Activated T-helper 2 cell treated with anti-CD3 and anti-CD28 coated beads, Interferon-gamma antibody, Interleukin-2, Interleukin-4, amounts not matched to agents 10 μg/mL and 5 μg/mL and 100 μg/mL, durations not matched to agents 14 hours and 24 hours and 36 hours (primary cell): ENCODE data around the gene METAP2. TPM values are rescaled to one million over a fixed set of nuclear protein-coding genes. Genes with fewer than 3 reads are reported as not detected.
"Not testable (repeated sequence)": the region's sequence is repeated elsewhere in the genome, so short reads cannot be mapped to it uniquely, and the experiment has no call there.

ENCODE experiments used
- DNase-seq: peaks from one replicate; pipeline ENCODE4 v3.0.0; 2021; ENCODE audit warnings: low spot score
- H3K27ac Mint-ChIP-seq: one replicate; pipeline ENCODE4 v1.8.0; 2021; ENCODE audit warnings: mixed read lengths
- H3K27me3 Mint-ChIP-seq: one replicate; pipeline ENCODE4 v1.8.0; 2021; ENCODE audit warnings: low read depth, mixed read lengths
- H3K36me3 Mint-ChIP-seq: one replicate; pipeline ENCODE4 v1.8.0; 2021; ENCODE audit warnings: low read depth, mixed read lengths
- H3K4me1 Mint-ChIP-seq: one replicate; pipeline ENCODE4 v1.8.0; 2021; ENCODE audit warnings: low read depth, mixed read lengths
- H3K4me3 Mint-ChIP-seq: one replicate; pipeline ENCODE4 v1.8.0; 2021; ENCODE audit warnings: low read depth, mild to moderate bottlenecking, moderate library complexity, mixed read lengths
- H3K9me3 Mint-ChIP-seq: one replicate; pipeline ENCODE4 v1.8.0; 2021; ENCODE audit warnings: mixed read lengths
- intact Hi-C: fragments of 100-400 bp; cut with micrococcal nuclease; formaldehyde crosslinking; loops from one replicate; pipeline ENCODE4 v1.15.1; 2023
- total RNA-seq: library from RNA; stranded (reverse); gene quantifications from 2 replicates; pipeline ENCODE4 v1.2.3, GENCODE V29; 2022

Gene METAP2
- total RNA-seq, result 111 and 113 TPM in 2 replicates

DNA sequence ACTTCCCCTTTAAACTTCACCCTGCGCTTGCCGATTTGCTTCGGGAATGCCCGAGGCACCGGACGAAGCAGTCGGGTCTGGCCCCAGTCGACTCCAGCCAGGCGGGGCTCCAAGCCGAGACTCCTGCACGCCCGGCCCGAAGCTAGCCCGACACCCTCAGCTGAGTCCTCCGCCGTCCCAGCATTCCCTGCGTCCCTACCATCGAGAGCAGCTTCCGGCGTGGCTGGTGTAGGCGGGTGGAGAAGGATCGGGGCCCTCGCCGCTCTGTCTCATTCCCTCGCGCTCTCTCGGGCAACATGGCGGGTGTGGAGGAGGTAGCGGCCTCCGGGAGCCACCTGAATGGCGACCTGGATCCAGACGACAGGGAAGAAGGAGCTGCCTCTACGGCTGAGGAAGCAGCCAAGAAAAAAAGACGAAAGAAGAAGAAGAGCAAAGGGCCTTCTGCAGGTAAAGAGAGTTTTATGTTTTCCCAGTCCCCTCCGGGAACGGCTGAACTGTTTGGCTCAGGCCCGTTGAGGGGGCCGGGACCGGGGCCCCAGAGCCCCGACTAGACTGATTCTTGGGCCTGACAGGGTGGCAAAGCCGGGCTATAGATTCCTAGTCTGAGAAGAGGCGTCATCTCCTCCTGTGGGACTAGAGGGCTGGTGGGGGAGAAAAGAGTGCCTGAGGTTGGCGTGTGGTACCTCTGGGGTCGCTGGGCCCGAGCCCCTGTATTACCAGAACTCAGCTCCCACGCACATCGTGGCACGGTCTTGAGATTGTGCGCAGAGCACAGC lies at the start of gene METAP2:
Gene METAP2, plus strand, starts transcription at position 269 of the 776 bp plus-strand sequence. Its CDS starts 28 bp downstream, at position 297.
- no peaks in the 10 kb centered on the region for H3K27me3 Mint-ChIP-seq
- no peaks in the 10 kb centered on the region for H3K9me3 Mint-ChIP-seq
- peaks cover 29% of the 10 kb centered on the region for H3K4me1 Mint-ChIP-seq
- H3K4me3 Mint-ChIP-seq, result peak within 1 kb of the TSS; percentile 100
- intact Hi-C loops, result loop anchor here (1.0 to 10.0 kb wide), 5 partner anchors 73 to 1431 kb away; partner anchors contain the start of genes FGD6, NEDD1, NR2C1 and VEZT
- H3K27ac Mint-ChIP-seq, result peak within 1 kb of the TSS; percentile 99
- peaks cover 49% of the 10 kb centered on the region for H3K36me3 Mint-ChIP-seq
- DNase-seq, result peak; percentile 87

DNA sequence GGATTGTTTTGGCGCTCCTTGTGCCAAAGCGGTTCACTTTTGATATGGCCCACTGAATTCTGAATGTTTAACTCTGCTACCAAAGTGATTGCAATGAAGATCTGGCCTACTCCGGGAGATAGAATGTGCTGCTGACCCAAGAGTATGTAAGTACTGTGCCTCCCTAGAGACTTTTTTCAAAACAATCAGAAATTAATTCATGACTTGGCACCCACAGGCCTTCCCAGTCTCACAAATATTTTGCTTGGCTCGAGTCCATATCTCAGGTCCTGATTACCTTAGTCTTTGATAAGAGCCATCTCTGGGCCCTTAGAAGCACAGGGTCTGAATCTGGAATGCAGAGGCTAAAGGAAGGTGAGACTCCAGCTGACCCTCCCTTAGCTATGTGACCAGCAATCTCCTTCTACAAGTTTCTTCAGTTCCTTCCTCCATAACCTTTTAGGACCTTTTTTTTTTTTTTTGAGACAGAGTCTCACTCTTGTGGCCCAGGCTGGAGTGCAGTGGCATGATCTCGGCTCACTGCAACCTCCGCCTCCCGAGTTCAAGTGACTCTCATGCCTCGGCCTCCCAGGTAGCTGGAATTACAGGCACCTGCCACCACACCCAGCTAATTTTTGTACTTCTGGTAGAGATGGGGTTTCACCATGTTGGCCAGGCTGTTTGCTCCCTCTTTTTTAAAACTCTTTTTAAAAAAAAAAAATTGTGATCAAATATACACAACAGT lies 49.5 kb upstream of the METAP2 start:
- no peaks in the 10 kb centered on the region for H3K36me3 Mint-ChIP-seq
- H3K27ac Mint-ChIP-seq, result no peak overlapping the region

GRCh38 chr12:95429172-95429510 lies 44.8 kb upstream of the METAP2 start:
- intact Hi-C loops, result no loop called here
- Mint-ChIP-seq H3K36me3 (no peaks in the 10 kb centered on the region), H3K27ac (no peak overlapping the region), H3K4me3 (no peak overlapping the region), H3K27me3 (peaks cover 2% of the 10 kb centered on the region), H3K9me3 (no peaks in the 10 kb centered on the region), H3K4me1 (peaks cover 6% of the 10 kb centered on the region)
- DNase-seq, result no peak

More for the DNA sequence above, 49.5 kb upstream of the METAP2 start:
- intact Hi-C loops, result no loop called here
- Mint-ChIP-seq H3K27me3 (no peaks in the 10 kb centered on the region), H3K4me1 (peaks cover 6% of the 10 kb centered on the region), H3K4me3 (no peak overlapping the region), H3K9me3 (no peaks in the 10 kb centered on the region)
- no peak for DNase-seq

DNA sequence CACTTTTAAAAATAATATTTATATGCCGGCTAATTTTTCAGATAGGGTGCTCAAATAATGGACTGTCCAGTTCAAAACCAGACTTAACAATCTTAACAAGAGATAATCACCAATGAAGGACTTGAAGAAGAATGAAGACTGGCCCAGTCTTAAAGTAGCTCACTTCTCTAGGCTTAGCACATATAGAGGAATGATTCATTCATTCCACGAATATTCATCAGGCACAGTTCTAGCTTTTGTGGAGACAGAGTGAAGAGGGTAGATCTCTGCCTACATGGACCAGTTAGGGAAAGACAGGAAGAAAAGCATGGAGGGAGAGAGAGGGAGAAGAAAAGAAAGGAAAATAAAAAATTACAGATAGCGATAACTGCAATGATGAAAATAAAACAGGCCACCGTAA lies 42.8 kb upstream of the METAP2 start:
- Mint-ChIP-seq H3K27me3 (peaks cover 2% of the 10 kb centered on the region), H3K4me3 (no peak overlapping the region), H3K36me3 (no peaks in the 10 kb centered on the region), H3K9me3 (no peaks in the 10 kb centered on the region), H3K27ac (no peak overlapping the region), H3K4me1 (peaks cover 6% of the 10 kb centered on the region)
- intact Hi-C loops, result no loop called here
- DNase-seq, result no peak

DNA sequence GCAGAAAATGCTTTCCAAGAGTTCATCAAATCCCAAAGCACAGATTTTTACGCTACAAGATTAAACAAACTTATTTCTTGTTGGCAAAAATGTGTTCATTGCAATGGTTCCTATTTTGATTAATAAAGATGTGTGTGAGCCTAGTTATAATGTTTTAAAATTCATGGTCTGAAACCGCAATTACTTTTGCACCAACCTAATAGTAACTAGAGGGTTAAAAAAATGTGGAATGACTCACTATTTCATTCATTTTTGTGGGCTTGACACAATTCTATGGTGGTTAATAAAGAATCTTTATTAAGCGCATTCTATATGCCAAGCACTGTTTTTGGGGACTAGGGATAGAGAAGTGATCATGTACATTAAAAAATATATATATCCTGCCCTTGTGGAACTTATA lies 38.6 kb upstream of the METAP2 start:
- Mint-ChIP-seq H3K9me3 (no peaks in the 10 kb centered on the region), H3K27ac (no peak overlapping the region), H3K4me1 (no peaks in the 10 kb centered on the region), H3K4me3 (no peak overlapping the region), H3K36me3 (no peaks in the 10 kb centered on the region), H3K27me3 (peaks cover 6% of the 10 kb centered on the region)
- no peak for DNase-seq
- intact Hi-C loops, result no loop called here

- H3K27me3 Mint-ChIP-seq, result peaks cover 4% of the 10 kb centered on the region
- no peak overlapping the region for H3K4me3 Mint-ChIP-seq
- intact Hi-C loops, result no loop called here
- no peaks in the 10 kb centered on the region for H3K36me3 Mint-ChIP-seq
- no peaks in the 10 kb centered on the region for H3K4me1 Mint-ChIP-seq
- no peak for DNase-seq
- no peaks in the 10 kb centered on the region for H3K9me3 Mint-ChIP-seq
- H3K27ac Mint-ChIP-seq, result no peak overlapping the region
Observed at GRCh38 chr12:95437565-95437964, 36.4 kb upstream of the METAP2 start.

DNA sequence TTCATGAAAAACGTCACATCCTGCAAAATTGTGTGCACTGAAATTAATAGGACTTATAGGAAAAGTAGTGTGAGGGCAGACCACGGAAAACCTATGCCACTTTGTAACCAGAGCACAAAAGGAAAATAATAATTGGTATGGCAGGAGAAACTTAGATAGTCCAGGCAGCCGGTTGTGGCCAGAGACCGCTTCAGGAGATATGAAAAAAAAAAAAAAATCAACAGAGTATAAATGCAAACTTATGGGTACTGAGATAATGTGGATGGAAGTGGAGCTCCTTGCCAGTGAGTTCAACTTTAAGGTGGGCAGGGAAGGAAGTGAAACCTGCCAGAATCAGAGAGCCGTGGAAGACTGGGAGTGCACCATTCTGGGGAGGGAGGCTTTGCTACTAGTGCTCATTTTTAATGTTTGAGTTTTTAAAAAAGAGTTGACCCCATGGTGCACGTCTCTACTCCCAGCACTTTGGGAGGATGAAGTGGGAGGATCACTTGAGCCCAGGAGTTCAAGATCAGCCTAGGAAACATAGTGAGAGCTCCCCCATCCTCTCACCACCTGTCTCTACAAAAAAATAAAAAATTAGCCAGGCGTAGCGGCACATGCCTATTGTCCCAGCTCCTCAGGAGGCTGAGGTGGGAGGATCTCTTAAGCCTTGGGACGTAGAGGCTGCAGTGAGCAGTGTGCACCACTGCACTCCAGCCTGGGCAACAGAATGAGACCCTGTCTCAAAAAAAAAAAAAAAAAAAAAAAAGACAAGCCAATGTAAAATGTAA lies 34.3 kb upstream of the METAP2 start:
- intact Hi-C loops, result no loop called here
- Mint-ChIP-seq H3K36me3 (no peaks in the 10 kb centered on the region), H3K4me3 (no peak overlapping the region), H3K27me3 (peaks cover 6% of the 10 kb centered on the region), H3K27ac (no peak overlapping the region), H3K4me1 (no peaks in the 10 kb centered on the region), H3K9me3 (no peaks in the 10 kb centered on the region)
- no peak for DNase-seq

DNA sequence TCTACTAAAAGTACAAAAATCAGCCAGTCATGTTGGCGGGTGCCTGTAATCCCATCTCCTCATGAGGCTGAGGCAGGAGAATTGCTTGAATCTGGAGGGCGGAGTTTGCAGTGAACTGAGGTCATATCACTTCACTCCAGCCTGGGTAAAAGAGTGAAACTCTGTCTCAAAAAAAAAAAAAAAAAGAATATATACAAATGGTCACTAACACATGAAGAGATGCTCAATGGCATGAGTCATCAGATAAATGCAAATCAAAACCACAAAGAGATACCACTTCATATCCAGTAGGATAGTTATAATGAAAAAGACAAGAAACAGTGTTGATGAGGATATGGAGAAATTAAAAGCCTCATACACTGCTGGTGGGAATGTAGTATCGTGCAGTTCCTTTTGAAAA lies 33.6 kb upstream of the METAP2 start:
- Mint-ChIP-seq H3K9me3 (no peaks in the 10 kb centered on the region), H3K4me3 (no peak overlapping the region), H3K27me3 (peaks cover 10% of the 10 kb centered on the region), H3K4me1 (no peaks in the 10 kb centered on the region), H3K36me3 (no peaks in the 10 kb centered on the region), H3K27ac (no peak overlapping the region)
- no peak for DNase-seq
- intact Hi-C loops, result no loop called here

GRCh38 chr12:95443459-95443858 lies 30.5 kb upstream of the METAP2 start:
- Mint-ChIP-seq H3K27me3 (peaks cover 20% of the 10 kb centered on the region), H3K27ac (no peak overlapping the region), H3K36me3 (no peaks in the 10 kb centered on the region), H3K4me3 (no peak overlapping the region), H3K9me3 (no peaks in the 10 kb centered on the region), H3K4me1 (no peaks in the 10 kb centered on the region)
- intact Hi-C loops, result no loop called here
- no peak for DNase-seq

DNA sequence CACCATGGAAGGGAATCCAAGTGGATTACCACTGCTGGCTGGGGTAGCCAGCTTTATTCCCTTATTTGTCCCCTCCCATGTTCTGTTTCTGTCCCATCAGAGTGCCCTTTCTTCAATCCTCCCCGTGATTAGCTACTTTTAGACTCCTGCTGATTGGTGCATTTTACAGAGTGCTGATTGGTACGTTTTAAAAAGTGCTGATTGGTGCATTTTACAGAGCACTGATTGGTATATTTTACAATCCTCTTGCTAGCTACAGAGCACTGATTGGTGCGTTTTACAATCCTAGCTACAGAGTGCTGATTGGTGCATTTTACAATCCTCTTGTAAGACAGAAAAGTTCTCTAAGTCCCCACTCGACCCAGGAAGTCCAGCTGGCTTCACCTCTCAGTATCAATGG lies 28.9 kb upstream of the METAP2 start:
- H3K4me1 Mint-ChIP-seq, intact Hi-C loops, H3K4me3 Mint-ChIP-seq, H3K27ac Mint-ChIP-seq, H3K36me3 Mint-ChIP-seq, H3K9me3 Mint-ChIP-seq, DNase-seq: not testable (repeated sequence)
- H3K27me3 Mint-ChIP-seq, result peaks cover 20% of the 10 kb centered on the region

GRCh38 chr12:95445884-95446505 lies 28.0 kb upstream of the METAP2 start:
- H3K27me3 Mint-ChIP-seq, result peaks cover 23% of the 10 kb centered on the region
- H3K27ac Mint-ChIP-seq, result no peak overlapping the region
- no peaks in the 10 kb centered on the region for H3K9me3 Mint-ChIP-seq
- no peaks in the 10 kb centered on the region for H3K36me3 Mint-ChIP-seq
- no peak for DNase-seq
- H3K4me3 Mint-ChIP-seq, result no peak overlapping the region
- intact Hi-C loops, result no loop called here
- no peaks in the 10 kb centered on the region for H3K4me1 Mint-ChIP-seq

DNA sequence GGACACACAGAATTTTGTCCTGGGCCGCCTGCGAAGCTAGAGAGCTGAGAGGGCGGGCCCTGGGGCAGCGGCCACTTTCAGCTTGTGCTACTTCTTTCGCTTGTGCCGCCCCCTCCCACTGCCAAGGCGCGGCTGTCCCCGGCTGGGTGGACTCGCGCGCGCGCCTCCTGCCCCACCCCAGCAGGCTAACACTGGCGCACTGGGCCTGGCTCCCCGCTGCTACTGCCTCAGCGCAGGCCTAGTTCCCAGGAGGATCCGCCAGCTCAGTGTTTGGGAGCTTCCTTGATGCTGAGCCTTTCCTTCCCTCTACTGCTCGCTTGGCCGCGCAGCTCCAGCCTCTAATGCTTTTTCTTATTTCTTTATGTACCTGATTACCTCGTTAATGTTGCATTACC lies 27.4 kb upstream of the METAP2 start:
- Mint-ChIP-seq H3K27ac (no peak overlapping the region), H3K36me3 (no peaks in the 10 kb centered on the region), H3K4me1 (no peaks in the 10 kb centered on the region), H3K27me3 (peaks cover 24% of the 10 kb centered on the region), H3K9me3 (no peaks in the 10 kb centered on the region), H3K4me3 (no peak overlapping the region)
- intact Hi-C loops, result no loop called here
- DNase-seq, result no peak
